ENCODE measurements around the gene DROSHA. TPM values are rescaled to one million over a fixed set of nuclear protein-coding genes. Genes with fewer than 3 reads are reported as not detected.

Gene DROSHA
- total RNA-seq, 2 experiments from 2014 or later = 73.9 to 77.9 TPM

GRCh38 chr5:31433229-31433628 lies 98.7 kb downstream of the DROSHA start:
- ChIA-PET POLR2A (no interaction called here), CTCF (no interaction called here)

GRCh38 chr5:31427724-31428309 lies 104.1 kb downstream of the DROSHA start:
- POLR2A ChIA-PET = no interaction called here
- CTCF ChIA-PET = no interaction called here

- POLR2A ChIA-PET = no interaction called here
- CTCF ChIA-PET = interaction anchor here (0.6 kb wide), 1 partner anchor 924 kb away, joined by 3 read pairs; no protein-coding TSS in a partner anchor
Measured at GRCh38 chr5:31427013-31427723, 104.7 kb downstream of the DROSHA start.

- POLR2A ChIA-PET = no interaction called here
- CTCF ChIA-PET = no interaction called here
Measured at GRCh38 chr5:31421806-31422586, 109.9 kb downstream of the DROSHA start.

GRCh38 chr5:31417512-31417911 lies 114.4 kb downstream of the DROSHA start:
- ChIA-PET POLR2A (no interaction called here), CTCF (no interaction called here)

GRCh38 chr5:31416547-31416946 lies 115.3 kb downstream of the DROSHA start:
- ChIA-PET CTCF (no interaction called here), POLR2A (no interaction called here)

- POLR2A ChIA-PET = no interaction called here
- CTCF ChIA-PET = no interaction called here
Measured at GRCh38 chr5:31415960-31416359, 115.9 kb downstream of the DROSHA start.

GRCh38 chr5:31415009-31415923 lies 116.6 kb downstream of the DROSHA start:
- POLR2A ChIA-PET = no interaction called here
- CTCF ChIA-PET = no interaction called here

GRCh38 chr5:31413030-31413812 lies 118.7 kb downstream of the DROSHA start:
- ChIA-PET POLR2A (no interaction called here), CTCF (interaction anchor here (1.5 kb wide), 1 partner anchor 11 kb away, joined by 3 read pairs; no protein-coding TSS in a partner anchor)

GRCh38 chr5:31412324-31412723 lies 119.6 kb downstream of the DROSHA start:
- ChIA-PET CTCF (interaction anchor here (1.5 kb wide), 1 partner anchor 12 kb away, joined by 3 read pairs; no protein-coding TSS in a partner anchor), POLR2A (no interaction called here)

- ChIA-PET POLR2A (no interaction called here), CTCF (no interaction called here)
Measured at GRCh38 chr5:31410089-31410488, 121.8 kb downstream of the DROSHA start.

- CTCF ChIA-PET = no interaction called here
- POLR2A ChIA-PET = no interaction called here
Measured at GRCh38 chr5:31408814-31409213, 123.1 kb downstream of the DROSHA start.

GRCh38 chr5:31407921-31408693 lies 123.8 kb downstream of the DROSHA start:
- POLR2A ChIA-PET = no interaction called here
- CTCF ChIA-PET = no interaction called here

- POLR2A ChIA-PET = no interaction called here
- CTCF ChIA-PET = no interaction called here
Measured at GRCh38 chr5:31404325-31404724, 127.6 kb downstream of the DROSHA start.

- ChIA-PET CTCF (no interaction called here), POLR2A (no interaction called here)
Measured at GRCh38 chr5:31401691-31402090, 130.2 kb downstream of the DROSHA start.

GRCh38 chr5:31397926-31398557 lies 133.9 kb downstream of the DROSHA start:
- POLR2A ChIA-PET = no interaction called here
- CTCF ChIA-PET = no interaction called here

- POLR2A ChIA-PET = no interaction called here
- CTCF ChIA-PET = no interaction called here
Measured at GRCh38 chr5:31396611-31397295, 135.1 kb downstream of the DROSHA start.
